A549 (cell line): ENCODE measurements around the gene CLIC5.

Experiments
- BHLHE40 ChIP-seq: IDR thresholded peaks from 2 replicates; pipeline ENCODE4 v1.6.1; 2012; ENCODE audit warnings: low read depth, low read length, inconsistent platforms
- CTCF ChIP-seq: fragments of >200 bp; sonication (Bioruptor Twin); formaldehyde crosslinking; IDR thresholded peaks from 3 replicates; pipeline ENCODE4 v1.5.1; 2016
- MAX ChIP-seq: IDR thresholded peaks from 2 replicates; pipeline ENCODE4 v1.6.1; 2012
- NR3C1 ChIP-seq: fragments of >200 bp; sonication (Bioruptor Twin); formaldehyde crosslinking; IDR thresholded peaks from 3 replicates; pipeline ENCODE4 v1.6.1; 2017
- POLR2A ChIP-seq: IDR thresholded peaks from 2 replicates; pipeline ENCODE4 v1.6.1; 2012; ENCODE audit warnings: mild to moderate bottlenecking, low read length
- POLR2AphosphoS2 ChIP-seq: conservative IDR thresholded peaks from 2 replicates; pipeline ENCODE4 v1.6.1; 2012; ENCODE audit warnings: low read length, improper control_type of control experiment, inconsistent platforms
- RAD21 ChIP-seq, 2 experiments: fragments of >200 bp in 1 of 2; sonication (Bioruptor Twin) in 1 of 2; formaldehyde crosslinking in 1 of 2; IDR thresholded peaks in 1 of 2; conservative IDR thresholded peaks in 1 of 2; 2 replicates in 1 of 2; 3 replicates in 1 of 2; pipeline ENCODE4 v1.6.1; 2012 to 2018; ENCODE audit warnings: inconsistent platforms in 1 of 2
- RCOR1 ChIP-seq: fragments of 150-350 bp; IDR thresholded peaks from 2 replicates; pipeline ENCODE4 v1.6.1; 2014; ENCODE audit warnings: antibody characterized with exemption, low read length, low read depth
- USF2 ChIP-seq: fragments of 450-650 bp; IDR thresholded peaks from 2 replicates; pipeline ENCODE4 v1.6.1; 2014; ENCODE audit warnings: antibody characterized with exemption
- ZFP36 ChIP-seq: fragments of 450-650 bp; IDR thresholded peaks from 2 replicates; pipeline ENCODE4 v1.6.1; 2014; ENCODE audit warnings: borderline replicate concordance; ENCODE audit not compliant: partially characterized antibody

- no peak for TF ChIP-seq MAX
- TF ChIP-seq NR3C1: no peak
- no peak for TF ChIP-seq POLR2A
- TF ChIP-seq ZFP36: no peak
- TF ChIP-seq USF2: no peak
- TF ChIP-seq CTCF: no peak
- TF ChIP-seq POLR2AphosphoS2: no peak
- TF ChIP-seq RCOR1: no peak
- TF ChIP-seq BHLHE40: no peak
- TF ChIP-seq RAD21 (conservative IDR thresholded peaks at IDR 0.05 in 1 of 2, IDR thresholded peaks at IDR 0.05 in 1 of 2): no peak
These were observed 59.5 kb downstream of the CLIC5 start for GRCh38 chr6:45956176-45956575.
